BE2C (cell line): Measurements from ENCODE around the gene NRXN3.

Experiments used
- DNase-seq: peaks from one replicate; pipeline ENCODE4 v3.0.0-alpha.2; 2020
- H3K27me3 ChIP-seq: fragments of 250-450 bp; sonication (Bioruptor Pico); 2 replicates; pipeline ENCODE4 v1.5.1; 2020; ENCODE audit warnings: mild to moderate bottlenecking
- H3K36me3 ChIP-seq: fragments of 250-450 bp; sonication (Bioruptor Pico); 2 replicates; pipeline ENCODE4 v1.5.1; 2020; ENCODE audit warnings: mild to moderate bottlenecking
- H3K4me1 ChIP-seq: fragments of 250-450 bp; sonication (Bioruptor Pico); 2 replicates; pipeline ENCODE4 v1.5.1; 2020
- H3K4me3 ChIP-seq: 2 replicates; pipeline ENCODE4 v1.5.1; 2011; ENCODE audit warnings: low read depth, low read length
- H3K9me3 ChIP-seq: fragments of 250-450 bp; sonication (Bioruptor Pico); 2 replicates; pipeline ENCODE4 v1.5.1; 2020
- TF ChIP-seq, protein P1 (sequence below): IDR thresholded peaks from 2 replicates; pipeline ENCODE4 v1.5.1; 2012; ENCODE audit warnings: mild to moderate bottlenecking, low read depth, low read length

NRXN3 gene

DNA sequence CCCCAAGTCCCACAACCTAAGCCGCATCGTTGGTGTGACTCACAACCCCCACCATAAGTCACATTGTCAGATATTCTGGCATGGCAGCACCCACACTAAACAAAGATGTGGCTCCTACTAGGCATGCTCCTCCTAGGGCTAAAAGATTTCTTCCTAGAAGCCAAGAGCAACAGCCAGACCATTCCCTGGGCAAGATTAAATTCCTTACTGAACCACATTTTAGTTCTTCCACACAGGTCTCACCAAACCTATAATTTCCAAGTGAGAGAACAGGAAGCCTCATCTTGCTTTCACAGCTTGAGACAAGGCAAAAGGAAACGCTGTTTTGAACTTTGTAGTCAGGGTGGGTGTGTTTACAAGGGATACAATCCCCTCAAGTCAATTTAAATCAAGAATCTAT is 1408.3 kb downstream of the NRXN3 start:
- Histone ChIP-seq H3K4me1 (no peaks in the 10 kb centered on the region), H3K4me3 (no peak overlapping the region), H3K36me3 (no peaks in the 10 kb centered on the region), H3K27me3 (no peaks in the 10 kb centered on the region), H3K9me3 (no peaks in the 10 kb centered on the region)
- DNase-seq = no peak
- TF ChIP-seq, protein P1, sequence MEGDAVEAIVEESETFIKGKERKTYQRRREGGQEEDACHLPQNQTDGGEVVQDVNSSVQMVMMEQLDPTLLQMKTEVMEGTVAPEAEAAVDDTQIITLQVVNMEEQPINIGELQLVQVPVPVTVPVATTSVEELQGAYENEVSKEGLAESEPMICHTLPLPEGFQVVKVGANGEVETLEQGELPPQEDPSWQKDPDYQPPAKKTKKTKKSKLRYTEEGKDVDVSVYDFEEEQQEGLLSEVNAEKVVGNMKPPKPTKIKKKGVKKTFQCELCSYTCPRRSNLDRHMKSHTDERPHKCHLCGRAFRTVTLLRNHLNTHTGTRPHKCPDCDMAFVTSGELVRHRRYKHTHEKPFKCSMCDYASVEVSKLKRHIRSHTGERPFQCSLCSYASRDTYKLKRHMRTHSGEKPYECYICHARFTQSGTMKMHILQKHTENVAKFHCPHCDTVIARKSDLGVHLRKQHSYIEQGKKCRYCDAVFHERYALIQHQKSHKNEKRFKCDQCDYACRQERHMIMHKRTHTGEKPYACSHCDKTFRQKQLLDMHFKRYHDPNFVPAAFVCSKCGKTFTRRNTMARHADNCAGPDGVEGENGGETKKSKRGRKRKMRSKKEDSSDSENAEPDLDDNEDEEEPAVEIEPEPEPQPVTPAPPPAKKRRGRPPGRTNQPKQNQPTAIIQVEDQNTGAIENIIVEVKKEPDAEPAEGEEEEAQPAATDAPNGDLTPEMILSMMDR = no peak

DNA sequence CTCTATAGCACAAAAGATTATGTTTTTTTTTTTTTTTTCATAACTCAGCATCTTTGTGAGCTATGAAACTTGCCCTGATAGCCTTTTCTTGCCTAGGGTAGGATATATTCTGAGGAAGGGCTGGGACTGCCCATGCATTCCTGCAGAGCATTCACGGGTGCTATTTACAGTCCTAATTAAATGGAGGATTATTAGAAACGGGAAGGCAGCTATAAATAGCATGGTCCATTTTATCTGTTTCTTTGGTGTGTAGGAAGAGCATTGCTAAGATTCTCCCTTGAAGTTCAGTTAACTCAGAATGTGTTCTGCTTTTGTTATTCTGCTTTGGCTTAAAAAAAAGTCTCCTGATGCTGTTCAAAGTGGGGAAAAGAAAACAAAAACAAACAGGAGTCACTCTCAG is 1410.2 kb downstream of the NRXN3 start:
- no peak overlapping the region for H3K4me3 ChIP-seq
- H3K4me1 ChIP-seq = no peaks in the 10 kb centered on the region
- no peaks in the 10 kb centered on the region for H3K27me3 ChIP-seq
- no peaks in the 10 kb centered on the region for H3K36me3 ChIP-seq
- no peaks in the 10 kb centered on the region for H3K9me3 ChIP-seq
- no peak for DNase-seq
- TF ChIP-seq, protein P1 = no peak

DNA sequence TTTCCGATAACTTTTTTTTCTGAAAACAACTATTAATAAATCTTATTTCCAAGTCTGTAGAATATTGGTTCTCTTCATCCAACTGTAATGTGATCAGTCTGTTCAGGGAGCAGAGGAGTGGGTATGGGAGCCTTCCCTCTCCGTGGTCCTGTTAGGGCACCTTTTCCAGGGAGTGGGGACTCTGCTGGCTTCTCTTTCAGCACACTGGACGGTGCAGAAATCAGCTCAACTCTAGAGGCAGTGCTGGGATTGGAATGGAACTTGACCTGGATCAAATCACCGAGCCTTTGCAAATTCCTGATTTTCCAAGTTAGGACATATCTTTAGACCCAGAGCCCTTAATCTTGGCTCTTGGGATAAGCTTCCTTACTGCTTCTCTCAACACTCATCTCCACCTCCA is 1410.7 kb downstream of the NRXN3 start:
- TF ChIP-seq, protein P1 = no peak
- H3K4me3 ChIP-seq = no peak overlapping the region
- no peaks in the 10 kb centered on the region for H3K36me3 ChIP-seq
- no peak for DNase-seq
- no peaks in the 10 kb centered on the region for H3K4me1 ChIP-seq
- no peaks in the 10 kb centered on the region for H3K27me3 ChIP-seq
- H3K9me3 ChIP-seq = no peaks in the 10 kb centered on the region

DNA sequence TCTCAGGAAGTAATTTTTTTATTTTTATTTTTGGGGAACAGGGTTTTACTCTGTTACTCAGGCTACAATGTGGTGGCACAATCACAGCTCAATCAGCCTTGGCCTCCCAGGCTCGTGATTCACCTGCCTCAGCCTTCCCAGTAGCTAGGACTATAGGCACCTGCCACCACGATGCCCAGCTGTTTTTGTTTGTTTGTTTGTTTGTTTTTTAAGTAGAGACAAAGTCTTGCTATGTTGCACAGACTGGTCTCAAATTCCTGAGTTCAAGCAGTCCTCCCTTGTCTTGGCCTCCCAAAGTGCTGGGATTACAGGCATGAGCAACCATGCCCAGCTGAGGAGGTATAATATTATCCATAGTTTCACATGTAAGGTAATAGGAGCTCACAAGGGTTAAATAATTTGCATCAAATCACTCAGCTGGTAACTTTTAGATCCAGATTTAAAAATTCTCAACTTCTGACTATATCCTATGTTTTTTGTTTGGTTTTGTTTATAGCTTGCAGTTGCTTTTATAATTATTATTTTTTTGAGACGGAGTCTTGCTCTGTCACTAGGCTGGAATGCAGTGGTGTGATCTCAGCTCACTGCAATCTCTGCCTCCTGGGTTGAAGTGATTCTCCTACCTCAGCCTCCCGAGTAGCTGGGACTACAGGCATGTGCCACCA is 1411.9 kb downstream of the NRXN3 start:
- H3K4me1 ChIP-seq = no peaks in the 10 kb centered on the region
- no peaks in the 10 kb centered on the region for H3K9me3 ChIP-seq
- TF ChIP-seq, protein P1 = no peak
- H3K27me3 ChIP-seq = no peaks in the 10 kb centered on the region
- no peak overlapping the region for H3K4me3 ChIP-seq
- no peak for DNase-seq
- H3K36me3 ChIP-seq = no peaks in the 10 kb centered on the region

GRCh38 chr14:79583738-79584408 is 1413.7 kb downstream of the NRXN3 start:
- no peaks in the 10 kb centered on the region for H3K27me3 ChIP-seq
- H3K4me3 ChIP-seq = no peak overlapping the region
- no peaks in the 10 kb centered on the region for H3K36me3 ChIP-seq
- H3K4me1 ChIP-seq = no peaks in the 10 kb centered on the region
- no peak for DNase-seq
- TF ChIP-seq, protein P1 = no peak
- no peaks in the 10 kb centered on the region for H3K9me3 ChIP-seq

DNA sequence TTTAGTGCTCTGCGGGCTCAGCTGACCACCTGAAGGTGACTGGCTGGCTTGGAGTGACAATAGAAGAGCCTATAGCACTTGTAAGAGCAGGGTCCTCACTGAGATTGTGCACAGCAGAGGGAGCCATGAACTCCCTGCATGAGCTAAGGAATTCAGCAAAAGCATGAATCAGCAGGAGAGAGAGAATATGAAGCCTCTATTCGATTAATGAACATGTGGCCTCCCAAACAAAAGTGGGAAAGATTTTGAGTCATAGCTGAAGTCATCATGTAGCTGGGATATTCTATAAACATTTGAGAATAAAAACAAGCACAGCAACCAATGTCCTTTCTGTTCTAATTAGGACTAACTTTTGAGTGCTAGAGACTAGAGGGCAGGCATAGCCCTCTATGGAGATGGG is 1414.5 kb downstream of the NRXN3 start:
- TF ChIP-seq, protein P1 = no peak
- DNase-seq = no peak
- Histone ChIP-seq H3K4me1 (no peaks in the 10 kb centered on the region), H3K9me3 (no peaks in the 10 kb centered on the region), H3K36me3 (no peaks in the 10 kb centered on the region), H3K27me3 (no peaks in the 10 kb centered on the region), H3K4me3 (no peak overlapping the region)
